WTC11 (cell line): ENCODE results near the gene CREB1. TPM values are rescaled to one million over a fixed set of nuclear protein-coding genes. Genes with fewer than 3 reads are reported as not detected.

Experiments
- ATAC-seq: fragments of 200-7000 bp; cut with Tn5 transposase; 2 replicates; pipeline ENCODE4 v1.10.0; 2021; ENCODE audit warnings: mild to moderate bottlenecking, moderate library complexity
- CTCF ChIA-PET: fragments of 300-600 bp; sonication (Branson Sonifier 250); formaldehyde crosslinking; loops from one replicate; lab custom pipeline; 2021; ENCODE audit warnings: antibody characterized with exemption; lab: Charles Lee
- POLR2A ChIA-PET: fragments of 350-600 bp; sonication (Branson Sonifier 250); formaldehyde crosslinking; loops from one replicate; lab custom pipeline; 2021; ENCODE audit warnings: antibody characterized with exemption; lab: Charles Lee
- DNase-seq: peaks from one replicate; pipeline ENCODE4 v3.0.0; 2021; ENCODE audit warnings: low spot score
- H3K27ac Mint-ChIP-seq: 2 replicates; pipeline ENCODE4 v1.8.0; 2021; ENCODE audit warnings: mixed read lengths
- H3K27me3 Mint-ChIP-seq: 2 replicates; pipeline ENCODE4 v1.8.0; 2021; ENCODE audit warnings: low read depth, mild to moderate bottlenecking, moderate library complexity, mixed read lengths
- H3K36me3 Mint-ChIP-seq: 2 replicates; pipeline ENCODE4 v1.8.0; 2021; ENCODE audit warnings: mixed read lengths
- H3K4me1 Mint-ChIP-seq: 2 replicates; pipeline ENCODE4 v1.8.0; 2022; ENCODE audit warnings: mixed read lengths
- H3K4me3 Mint-ChIP-seq: 2 replicates; pipeline ENCODE4 v1.8.0; 2021; ENCODE audit warnings: mild to moderate bottlenecking, moderate library complexity, mixed read lengths
- H3K9me3 Mint-ChIP-seq: 2 replicates; pipeline ENCODE4 v1.8.0; 2021; ENCODE audit warnings: mixed read lengths
- E2F5 ChIP-seq: sonication (generic); formaldehyde crosslinking; IDR thresholded peaks from 2 replicates; pipeline ENCODE4 v1.8.1; 2022; ENCODE audit warnings: mild to moderate bottlenecking, moderate library complexity, missing genetic modification reagents
- ESRRA ChIP-seq: sonication (generic); formaldehyde crosslinking; IDR thresholded peaks from 2 replicates; pipeline ENCODE4 v1.8.1; 2022; ENCODE audit warnings: mild to moderate bottlenecking, missing genetic modification reagents, borderline replicate concordance
- FOXK1 ChIP-seq: sonication (generic); formaldehyde crosslinking; IDR thresholded peaks from 2 replicates; pipeline ENCODE4 v1.8.0; 2022; ENCODE audit warnings: mild to moderate bottlenecking, moderate library complexity, missing genetic modification reagents
- FOXP4 ChIP-seq: sonication (generic); formaldehyde crosslinking; IDR thresholded peaks from 2 replicates; pipeline ENCODE4 v1.8.0; 2022; ENCODE audit warnings: mild to moderate bottlenecking, missing genetic modification reagents
- GRHL2 ChIP-seq: fragments of 250-450 bp; sonication (Bioruptor Pico); IDR thresholded peaks from 2 replicates; pipeline ENCODE4 v1.8.0; 2022; ENCODE audit warnings: mild to moderate bottlenecking, moderate library complexity; ENCODE audit not compliant: insufficient replicate concordance, severe bottlenecking
- JAZF1 ChIP-seq: fragments of 250-450 bp; sonication (Bioruptor Pico); IDR thresholded peaks from 2 replicates; pipeline ENCODE4 v1.9.0; 2021; ENCODE audit warnings: moderate library complexity, mild to moderate bottlenecking, inconsistent platforms
- KAT7 ChIP-seq: sonication (generic); formaldehyde crosslinking; IDR thresholded peaks from 2 replicates; pipeline ENCODE4 v1.8.1; 2023; ENCODE audit warnings: missing genetic modification reagents, mild to moderate bottlenecking, borderline replicate concordance
- MYBL2 ChIP-seq: sonication (generic); formaldehyde crosslinking; IDR thresholded peaks from 2 replicates; pipeline ENCODE4 v1.8.1; 2023; ENCODE audit warnings: mild to moderate bottlenecking, moderate library complexity, missing genetic modification reagents
- NFATC4 ChIP-seq: fragments of 250-450 bp; sonication (Bioruptor Pico); IDR thresholded peaks from 2 replicates; pipeline ENCODE4 v1.9.0; 2021; ENCODE audit warnings: mild to moderate bottlenecking
- RORB ChIP-seq: fragments of 250-450 bp; sonication (Bioruptor Pico); IDR thresholded peaks from 2 replicates; pipeline ENCODE4 v1.9.0; 2021; ENCODE audit warnings: mild to moderate bottlenecking
- ZMAT4 ChIP-seq: fragments of 250-450 bp; sonication (Bioruptor Pico); IDR thresholded peaks from 2 replicates; pipeline ENCODE4 v1.9.0; 2021; ENCODE audit warnings: mild to moderate bottlenecking
- ZNF219 ChIP-seq: sonication (generic); formaldehyde crosslinking; IDR thresholded peaks from 2 replicates; pipeline ENCODE4 v1.8.0; 2023; ENCODE audit warnings: missing genetic modification reagents, mild to moderate bottlenecking, borderline replicate concordance
- ZNF317 ChIP-seq: sonication (generic); formaldehyde crosslinking; IDR thresholded peaks from 2 replicates; pipeline ENCODE4 v1.8.1; 2023; ENCODE audit warnings: low read depth, mild to moderate bottlenecking, moderate library complexity, missing genetic modification reagents, borderline replicate concordance
- ZNF416 ChIP-seq: fragments of 250-450 bp; sonication (Bioruptor Pico); IDR thresholded peaks from 2 replicates; pipeline ENCODE4 v1.9.0; 2021; ENCODE audit warnings: mild to moderate bottlenecking, inconsistent platforms
- ZNF532 ChIP-seq: fragments of 250-450 bp; sonication (Bioruptor Pico); IDR thresholded peaks from 2 replicates; pipeline ENCODE4 v1.9.0; 2021; ENCODE audit warnings: mild to moderate bottlenecking, borderline replicate concordance
- total RNA-seq: library from RNA; stranded (reverse); gene quantifications from 3 replicates; pipeline ENCODE4 v1.2.3, GENCODE V29; 2021
- TF ChIP-seq, protein P1 (sequence below): sonication (generic); formaldehyde crosslinking; IDR thresholded peaks from 2 replicates; pipeline ENCODE4 v1.8.1; 2022; ENCODE audit warnings: missing genetic modification reagents, borderline replicate concordance
- TF ChIP-seq, protein P2 (sequence below): sonication (generic); formaldehyde crosslinking; IDR thresholded peaks from 2 replicates; pipeline ENCODE4 v1.8.1; 2022; ENCODE audit warnings: mild to moderate bottlenecking, missing genetic modification reagents, moderate library complexity, borderline replicate concordance
- TF ChIP-seq, protein P3 (sequence below): sonication (generic); formaldehyde crosslinking; IDR thresholded peaks from 2 replicates; pipeline ENCODE4 v1.8.0; 2022; ENCODE audit warnings: mild to moderate bottlenecking, missing genetic modification reagents
- TF ChIP-seq, protein P4 (sequence below): sonication (generic); formaldehyde crosslinking; IDR thresholded peaks from 2 replicates; pipeline ENCODE4 v1.8.0; 2022; ENCODE audit warnings: missing genetic modification reagents

CREB1 gene
- total RNA-seq, 1 experiment from 2014 or later = 97.7 TPM

DNA sequence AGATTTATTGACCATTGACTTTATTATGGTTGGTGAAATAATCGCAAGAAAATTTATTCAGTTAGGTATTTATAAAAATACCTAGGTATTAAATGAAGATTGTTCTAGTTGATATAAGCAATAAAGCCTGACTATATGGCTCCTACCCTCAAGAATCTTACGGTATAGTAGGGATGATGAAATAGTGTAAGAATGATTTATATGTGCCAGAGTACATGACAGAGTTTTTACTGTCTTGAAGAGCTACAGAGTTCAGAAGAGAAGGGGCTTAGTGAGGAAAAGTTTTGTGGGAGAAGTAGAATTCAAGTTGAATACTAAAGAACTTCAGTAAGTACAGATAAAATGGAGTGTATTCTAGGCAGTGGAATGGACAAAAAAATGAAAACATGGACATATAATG lies 9.7 kb downstream of the CREB1 start:
- Mint-ChIP-seq H3K4me3 (no peak overlapping the region), H3K9me3 (no peaks in the 10 kb centered on the region), H3K36me3 (peaks cover 3% of the 10 kb centered on the region; the same call in 1 of the 2 replicates), H3K27me3 (no peaks in the 10 kb centered on the region), H3K4me1 (peaks cover 41% of the 10 kb centered on the region), H3K27ac (no peak overlapping the region)
- POLR2A ChIA-PET = interaction anchor here (1.5 kb wide), 1 partner anchor 10 kb away, joined by 4 read pairs; the partner anchor contains the start of gene CREB1
- ATAC-seq (no peak), DNase-seq (no peak)
- CTCF ChIA-PET = no interaction called here
- TF ChIP-seq ZMAT4 (no peak), MYBL2 (CRISPR knock-in tag) (no peak), E2F5 (no peak), ZNF219 (CRISPR knock-in tag) (no peak), FOXK1 (CRISPR knock-in tag) (no peak), ZNF532 (no peak), GRHL2 (CRISPR knock-in tag) (no peak), ZNF416 (CRISPR knock-in tag) (no peak)
- TF ChIP-seq, protein P1, sequence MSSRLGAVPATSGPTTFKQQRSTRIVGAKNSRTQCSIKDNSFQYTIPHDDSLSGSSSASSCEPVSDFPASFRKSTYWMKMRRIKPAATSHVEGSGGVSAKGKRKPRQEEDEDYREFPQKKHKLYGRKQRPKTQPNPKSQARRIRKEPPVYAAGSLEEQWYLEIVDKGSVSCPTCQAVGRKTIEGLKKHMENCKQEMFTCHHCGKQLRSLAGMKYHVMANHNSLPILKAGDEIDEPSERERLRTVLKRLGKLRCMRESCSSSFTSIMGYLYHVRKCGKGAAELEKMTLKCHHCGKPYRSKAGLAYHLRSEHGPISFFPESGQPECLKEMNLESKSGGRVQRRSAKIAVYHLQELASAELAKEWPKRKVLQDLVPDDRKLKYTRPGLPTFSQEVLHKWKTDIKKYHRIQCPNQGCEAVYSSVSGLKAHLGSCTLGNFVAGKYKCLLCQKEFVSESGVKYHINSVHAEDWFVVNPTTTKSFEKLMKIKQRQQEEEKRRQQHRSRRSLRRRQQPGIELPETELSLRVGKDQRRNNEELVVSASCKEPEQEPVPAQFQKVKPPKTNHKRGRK = no peak
- TF ChIP-seq, protein P2, sequence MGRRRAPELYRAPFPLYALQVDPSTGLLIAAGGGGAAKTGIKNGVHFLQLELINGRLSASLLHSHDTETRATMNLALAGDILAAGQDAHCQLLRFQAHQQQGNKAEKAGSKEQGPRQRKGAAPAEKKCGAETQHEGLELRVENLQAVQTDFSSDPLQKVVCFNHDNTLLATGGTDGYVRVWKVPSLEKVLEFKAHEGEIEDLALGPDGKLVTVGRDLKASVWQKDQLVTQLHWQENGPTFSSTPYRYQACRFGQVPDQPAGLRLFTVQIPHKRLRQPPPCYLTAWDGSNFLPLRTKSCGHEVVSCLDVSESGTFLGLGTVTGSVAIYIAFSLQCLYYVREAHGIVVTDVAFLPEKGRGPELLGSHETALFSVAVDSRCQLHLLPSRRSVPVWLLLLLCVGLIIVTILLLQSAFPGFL (CRISPR knock-in tag) = no peak
- TF ChIP-seq, protein P3, sequence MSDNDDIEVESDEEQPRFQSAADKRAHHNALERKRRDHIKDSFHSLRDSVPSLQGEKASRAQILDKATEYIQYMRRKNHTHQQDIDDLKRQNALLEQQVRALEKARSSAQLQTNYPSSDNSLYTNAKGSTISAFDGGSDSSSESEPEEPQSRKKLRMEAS (CRISPR knock-in tag) = no peak

DNA sequence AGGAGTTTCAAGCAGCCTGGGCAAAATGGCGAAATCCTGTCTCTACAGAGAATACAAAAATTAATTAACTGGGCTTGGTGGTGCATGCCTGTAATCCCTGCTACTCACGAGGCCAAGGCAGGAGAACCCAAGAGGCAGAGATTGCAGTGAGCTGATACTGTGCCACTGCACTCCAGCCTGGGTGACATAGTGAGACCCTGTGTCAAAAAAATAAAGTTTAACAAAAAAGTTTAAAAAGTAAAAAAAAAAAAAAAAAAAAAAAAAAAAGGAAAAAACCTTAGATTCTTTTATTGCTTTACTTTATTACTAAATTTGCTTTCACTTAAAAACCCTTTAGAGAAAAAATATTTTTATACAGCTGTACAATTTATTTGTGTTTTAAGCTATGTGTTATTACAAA lies 10.7 kb downstream of the CREB1 start:
- CTCF ChIA-PET = no interaction called here
- ATAC-seq = no peak
- no peak overlapping the region for H3K4me3 Mint-ChIP-seq
- H3K27ac Mint-ChIP-seq = no peak overlapping the region
- POLR2A ChIA-PET = interaction anchor here (0.7 to 1.5 kb wide), 3 partner anchors 8 to 327 kb away, joined by 4 to 14 read pairs (median 13); partner anchors contain the start of gene CREB1
- H3K27me3 Mint-ChIP-seq = no peaks in the 10 kb centered on the region
- DNase-seq = no peak
- H3K9me3 Mint-ChIP-seq = no peaks in the 10 kb centered on the region
- H3K36me3 Mint-ChIP-seq = peaks cover 5% of the 10 kb centered on the region
- H3K4me1 Mint-ChIP-seq = peaks cover 31% of the 10 kb centered on the region
- TF ChIP-seq NFATC4 (CRISPR knock-in tag) (no peak), FOXP4 (CRISPR knock-in tag) (no peak), KAT7 (CRISPR knock-in tag) (no peak), ESRRA (no peak), JAZF1 (CRISPR knock-in tag) (no peak), ZNF317 (no peak), RORB (CRISPR knock-in tag) (no peak)
- TF ChIP-seq, protein P4, sequence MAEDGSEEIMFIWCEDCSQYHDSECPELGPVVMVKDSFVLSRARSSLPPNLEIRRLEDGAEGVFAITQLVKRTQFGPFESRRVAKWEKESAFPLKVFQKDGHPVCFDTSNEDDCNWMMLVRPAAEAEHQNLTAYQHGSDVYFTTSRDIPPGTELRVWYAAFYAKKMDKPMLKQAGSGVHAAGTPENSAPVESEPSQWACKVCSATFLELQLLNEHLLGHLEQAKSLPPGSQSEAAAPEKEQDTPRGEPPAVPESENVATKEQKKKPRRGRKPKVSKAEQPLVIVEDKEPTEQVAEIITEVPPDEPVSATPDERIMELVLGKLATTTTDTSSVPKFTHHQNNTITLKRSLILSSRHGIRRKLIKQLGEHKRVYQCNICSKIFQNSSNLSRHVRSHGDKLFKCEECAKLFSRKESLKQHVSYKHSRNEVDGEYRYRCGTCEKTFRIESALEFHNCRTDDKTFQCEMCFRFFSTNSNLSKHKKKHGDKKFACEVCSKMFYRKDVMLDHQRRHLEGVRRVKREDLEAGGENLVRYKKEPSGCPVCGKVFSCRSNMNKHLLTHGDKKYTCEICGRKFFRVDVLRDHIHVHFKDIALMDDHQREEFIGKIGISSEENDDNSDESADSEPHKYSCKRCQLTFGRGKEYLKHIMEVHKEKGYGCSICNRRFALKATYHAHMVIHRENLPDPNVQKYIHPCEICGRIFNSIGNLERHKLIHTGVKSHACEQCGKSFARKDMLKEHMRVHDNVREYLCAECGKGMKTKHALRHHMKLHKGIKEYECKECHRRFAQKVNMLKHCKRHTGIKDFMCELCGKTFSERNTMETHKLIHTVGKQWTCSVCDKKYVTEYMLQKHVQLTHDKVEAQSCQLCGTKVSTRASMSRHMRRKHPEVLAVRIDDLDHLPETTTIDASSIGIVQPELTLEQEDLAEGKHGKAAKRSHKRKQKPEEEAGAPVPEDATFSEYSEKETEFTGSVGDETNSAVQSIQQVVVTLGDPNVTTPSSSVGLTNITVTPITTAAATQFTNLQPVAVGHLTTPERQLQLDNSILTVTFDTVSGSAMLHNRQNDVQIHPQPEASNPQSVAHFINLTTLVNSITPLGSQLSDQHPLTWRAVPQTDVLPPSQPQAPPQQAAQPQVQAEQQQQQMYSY (CRISPR knock-in tag) = no peak
